ENCODE results near the gene ERAP2.

Gene ERAP2

GRCh38 chr5:96967400-96967799 is 91.1 kb downstream of the ERAP2 start:
- no peak for DNase-seq

GRCh38 chr5:96968074-96968473 is 91.8 kb downstream of the ERAP2 start:
- DNase-seq = peak; percentile 74

- peak; percentile 16 for DNase-seq
Measured at GRCh38 chr5:96968614-96969013, 92.3 kb downstream of the ERAP2 start.
